ENCODE measurements around the gene BCAR3.

DNA sequence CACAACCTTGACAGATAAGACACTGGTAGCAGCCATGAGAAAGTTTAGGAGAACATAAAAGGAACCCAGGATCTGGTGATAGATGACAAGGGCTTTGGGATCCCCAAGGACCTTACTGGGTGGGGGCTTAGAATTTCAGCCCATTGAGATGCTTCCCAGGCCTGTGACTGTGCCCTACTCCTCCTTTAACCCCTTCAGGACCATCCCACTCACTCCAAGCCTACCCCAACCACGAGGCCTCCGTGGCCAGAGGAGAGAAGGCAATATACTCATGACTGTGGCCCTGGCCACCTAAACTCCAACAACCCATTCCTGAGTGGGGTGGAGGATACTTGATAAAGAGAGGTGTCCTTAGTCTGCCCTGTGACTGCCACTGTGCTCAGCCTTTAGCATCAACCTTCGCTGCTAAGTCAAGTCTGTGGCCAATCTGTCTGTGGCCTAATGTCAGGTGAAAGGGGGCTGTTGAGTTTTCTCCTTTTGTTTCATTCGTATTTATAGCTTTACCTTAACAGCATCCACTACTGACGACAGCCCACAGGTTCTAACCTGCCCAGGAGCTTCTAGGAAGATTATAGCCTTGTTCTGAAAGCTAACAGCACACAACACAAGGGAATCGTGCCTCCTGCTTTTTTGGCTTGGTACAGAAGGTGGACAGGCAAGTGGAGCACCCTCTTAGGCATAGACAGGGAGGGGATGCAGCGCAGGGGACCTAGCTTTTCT lies 16.9 kb upstream of the BCAR3 start:
- no peak for TF ChIP-seq POLR2AphosphoS5 (IDR thresholded peaks at IDR 0.05; ENCODE audit: insufficient read depth in 1 of 2, low read depth in 1 of 2)
- TF ChIP-seq, protein P1, sequence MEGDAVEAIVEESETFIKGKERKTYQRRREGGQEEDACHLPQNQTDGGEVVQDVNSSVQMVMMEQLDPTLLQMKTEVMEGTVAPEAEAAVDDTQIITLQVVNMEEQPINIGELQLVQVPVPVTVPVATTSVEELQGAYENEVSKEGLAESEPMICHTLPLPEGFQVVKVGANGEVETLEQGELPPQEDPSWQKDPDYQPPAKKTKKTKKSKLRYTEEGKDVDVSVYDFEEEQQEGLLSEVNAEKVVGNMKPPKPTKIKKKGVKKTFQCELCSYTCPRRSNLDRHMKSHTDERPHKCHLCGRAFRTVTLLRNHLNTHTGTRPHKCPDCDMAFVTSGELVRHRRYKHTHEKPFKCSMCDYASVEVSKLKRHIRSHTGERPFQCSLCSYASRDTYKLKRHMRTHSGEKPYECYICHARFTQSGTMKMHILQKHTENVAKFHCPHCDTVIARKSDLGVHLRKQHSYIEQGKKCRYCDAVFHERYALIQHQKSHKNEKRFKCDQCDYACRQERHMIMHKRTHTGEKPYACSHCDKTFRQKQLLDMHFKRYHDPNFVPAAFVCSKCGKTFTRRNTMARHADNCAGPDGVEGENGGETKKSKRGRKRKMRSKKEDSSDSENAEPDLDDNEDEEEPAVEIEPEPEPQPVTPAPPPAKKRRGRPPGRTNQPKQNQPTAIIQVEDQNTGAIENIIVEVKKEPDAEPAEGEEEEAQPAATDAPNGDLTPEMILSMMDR (IDR thresholded peaks at IDR 0.05): no peak

All from vagina (tissue), 2 donors.